HG03280 (cell line): ENCODE measurements around the gene RFTN1.

Experiments
- ATAC-seq: cut with Tn5 transposase; IDR thresholded peaks from one replicate; pipeline ENCODE4 v1.9.1; 2021; ENCODE audit warnings: mild to moderate bottlenecking, moderate library complexity; ENCODE audit not compliant: unreplicated experiment

RFTN1 gene

DNA sequence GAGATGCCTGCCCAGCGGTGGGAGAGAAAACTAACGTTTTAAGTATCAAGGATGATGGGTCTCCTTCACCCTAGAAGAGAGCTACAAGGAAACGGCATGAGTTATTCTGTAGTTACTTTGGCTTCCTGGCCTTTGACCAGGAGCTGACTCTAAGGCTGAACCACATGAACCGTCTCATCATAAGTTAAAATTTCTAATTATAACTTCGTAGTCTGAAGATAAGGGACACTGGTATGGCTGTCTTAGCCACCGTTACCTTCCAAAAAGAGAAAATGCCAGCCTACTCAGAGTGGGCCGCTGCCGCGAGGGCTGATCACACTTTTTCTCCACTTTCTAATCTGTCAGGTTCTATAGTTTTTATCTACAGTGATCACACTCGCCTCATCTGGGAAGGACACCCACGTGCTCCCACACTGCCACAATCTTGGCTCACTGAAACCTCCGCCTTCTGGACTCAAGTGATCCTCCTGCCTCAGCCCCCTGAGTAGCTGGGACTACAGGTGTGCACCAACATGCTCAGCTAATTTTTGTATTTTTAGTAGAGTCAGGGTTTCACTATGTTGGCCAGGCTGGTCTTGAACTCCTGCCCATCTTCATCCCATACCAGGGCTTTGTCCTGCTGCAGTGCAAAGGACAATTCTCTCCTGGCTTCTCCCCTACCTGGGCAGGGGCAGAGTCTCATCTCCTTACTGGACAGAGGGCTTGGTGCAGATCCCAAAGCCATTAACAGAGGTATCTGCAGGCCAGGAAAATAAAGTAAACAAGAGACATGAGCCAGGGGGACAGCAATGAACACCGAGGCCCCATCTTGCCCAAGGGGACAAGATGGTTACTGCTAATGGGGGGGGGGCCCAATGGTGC lies 73.4 kb downstream of the RFTN1 start:
- ATAC-seq, result no peak

DNA sequence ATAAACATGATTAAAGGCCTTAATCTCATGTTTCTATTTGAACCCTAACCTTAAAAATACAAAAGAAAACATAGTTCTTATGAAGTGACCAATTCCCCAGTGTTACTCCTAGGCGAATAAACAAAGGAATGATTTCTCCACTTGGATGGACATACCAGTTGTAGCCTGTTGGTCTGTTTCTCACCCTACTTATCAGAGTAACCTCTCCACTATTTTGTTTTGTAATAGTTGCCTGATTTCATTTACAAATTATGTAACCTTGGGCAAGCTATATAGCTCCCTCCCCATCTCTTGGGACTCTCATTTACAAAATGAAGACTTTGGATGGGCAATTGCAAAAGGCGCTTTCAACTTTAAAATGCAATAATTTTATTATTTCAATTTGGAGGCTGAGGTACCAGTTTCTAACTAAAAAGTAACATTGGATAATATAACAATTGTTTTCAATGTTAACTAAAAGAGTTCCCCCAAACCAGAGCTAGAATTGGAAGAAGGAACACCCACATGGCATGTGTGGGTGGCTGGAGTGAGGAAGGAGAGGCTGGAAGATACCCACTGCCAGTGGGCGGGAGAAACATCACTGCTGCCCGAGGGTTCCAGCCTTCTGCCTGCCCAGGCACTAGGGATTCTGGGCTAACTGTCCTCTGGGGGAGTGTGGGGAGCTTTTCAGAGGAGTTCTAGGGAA lies 74.2 kb downstream of the RFTN1 start:
- no peak for ATAC-seq

DNA sequence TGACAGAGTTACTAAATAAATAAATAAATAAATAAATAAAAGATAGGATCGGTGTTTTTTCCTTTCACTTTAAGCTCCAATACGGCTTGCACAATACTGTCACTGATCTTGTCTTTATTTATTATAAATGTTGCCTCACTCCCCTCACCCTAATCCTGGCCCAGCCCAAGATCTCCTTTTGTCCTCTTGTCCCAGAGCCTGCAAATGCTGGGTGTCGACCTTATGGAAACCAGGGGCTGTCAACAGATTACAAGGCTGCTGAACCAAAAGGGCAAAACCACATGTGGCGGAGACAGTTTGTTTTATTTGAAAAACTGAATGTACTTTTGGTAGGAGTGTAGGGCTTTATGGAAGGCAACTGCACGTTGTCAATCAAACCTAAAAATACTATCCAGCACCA lies 75.9 kb downstream of the RFTN1 start:
- ATAC-seq, result no peak

- peak; percentile 83 for ATAC-seq
Observed at GRCh38 chr3:16433701-16434151, 79.8 kb downstream of the RFTN1 start.

GRCh38 chr3:16432714-16433113 lies 80.8 kb downstream of the RFTN1 start:
- peak; percentile 34 for ATAC-seq

DNA sequence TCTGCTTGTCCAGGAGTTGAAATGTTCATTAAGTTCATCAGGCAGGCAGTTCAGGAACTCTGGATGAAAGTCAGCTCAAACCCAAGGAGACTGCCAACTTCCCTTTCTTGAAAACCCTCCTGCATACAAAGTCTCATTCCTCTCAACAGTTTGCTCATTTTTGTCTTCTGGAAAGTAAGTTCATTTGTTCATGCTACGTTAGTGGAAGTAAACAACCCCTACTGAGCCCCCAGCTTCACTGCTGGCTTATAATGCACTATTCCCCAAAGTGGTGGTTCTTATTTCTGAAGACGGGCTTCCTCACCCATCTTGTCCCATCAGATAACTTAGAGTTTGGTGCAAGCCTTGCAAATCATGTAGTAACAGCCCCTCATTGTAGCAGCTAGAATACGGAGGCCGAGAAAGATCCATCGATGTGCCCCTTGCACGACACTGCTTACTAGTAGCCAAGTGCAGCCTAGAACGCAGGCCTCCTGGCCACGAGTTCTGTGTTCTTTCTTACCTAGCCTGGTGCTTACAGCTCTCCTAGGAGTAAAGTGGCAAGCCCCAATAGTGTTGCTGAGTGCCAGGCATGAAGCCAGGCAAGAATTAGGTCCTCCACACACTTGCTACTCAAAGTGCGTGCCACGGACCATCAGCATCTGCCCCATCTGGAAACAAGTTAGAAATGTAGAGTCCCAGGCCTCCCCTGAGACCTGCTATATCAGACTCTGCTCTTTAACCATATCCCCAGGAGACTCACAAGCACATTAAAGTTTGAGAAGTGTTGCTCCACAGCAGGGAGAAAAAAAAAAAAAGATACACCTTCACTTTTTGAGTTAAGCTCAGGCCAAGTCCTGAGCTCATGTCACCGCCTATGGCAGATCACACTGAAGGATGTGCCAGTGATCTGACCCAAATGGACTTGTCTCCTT lies 82.5 kb downstream of the RFTN1 start:
- ATAC-seq, result peak; percentile 35

DNA sequence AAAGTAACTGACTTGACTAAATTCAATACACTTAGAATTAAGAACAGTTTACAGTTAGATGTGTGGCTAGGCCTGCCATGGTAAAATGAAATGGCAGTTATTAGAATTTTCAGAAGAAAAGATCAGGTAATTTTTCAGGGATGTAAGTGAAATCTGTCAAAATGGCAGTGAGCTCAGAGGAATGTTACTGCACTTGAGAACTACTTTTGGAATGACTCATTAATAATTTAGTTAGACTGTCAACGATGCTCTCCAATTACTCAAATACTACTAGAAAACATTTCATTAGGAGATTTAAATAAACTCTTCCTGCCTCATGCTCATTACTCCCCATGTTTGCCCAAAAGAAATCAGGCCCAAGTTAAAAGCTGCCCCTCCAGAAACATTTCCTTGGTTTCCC lies 84.4 kb downstream of the RFTN1 start:
- no peak for ATAC-seq

DNA sequence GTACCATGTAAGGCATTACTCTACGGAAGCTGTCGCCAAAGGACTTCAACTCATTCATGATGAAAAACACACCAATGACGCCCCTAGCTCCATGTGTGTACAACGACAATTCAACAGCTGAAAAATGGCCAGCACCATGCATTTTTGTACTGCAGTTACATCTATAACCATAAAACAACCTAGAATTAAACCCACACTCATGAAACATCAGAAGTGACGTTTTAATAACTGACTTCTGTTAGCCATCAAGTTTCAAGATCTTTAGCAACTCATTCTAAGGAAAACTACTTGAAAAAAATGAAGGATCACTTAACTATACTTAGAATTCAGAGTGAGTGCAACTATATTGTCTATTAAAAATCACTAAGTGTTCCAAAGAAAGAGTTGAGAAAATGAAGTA lies 84.9 kb downstream of the RFTN1 start:
- ATAC-seq, result no peak

DNA sequence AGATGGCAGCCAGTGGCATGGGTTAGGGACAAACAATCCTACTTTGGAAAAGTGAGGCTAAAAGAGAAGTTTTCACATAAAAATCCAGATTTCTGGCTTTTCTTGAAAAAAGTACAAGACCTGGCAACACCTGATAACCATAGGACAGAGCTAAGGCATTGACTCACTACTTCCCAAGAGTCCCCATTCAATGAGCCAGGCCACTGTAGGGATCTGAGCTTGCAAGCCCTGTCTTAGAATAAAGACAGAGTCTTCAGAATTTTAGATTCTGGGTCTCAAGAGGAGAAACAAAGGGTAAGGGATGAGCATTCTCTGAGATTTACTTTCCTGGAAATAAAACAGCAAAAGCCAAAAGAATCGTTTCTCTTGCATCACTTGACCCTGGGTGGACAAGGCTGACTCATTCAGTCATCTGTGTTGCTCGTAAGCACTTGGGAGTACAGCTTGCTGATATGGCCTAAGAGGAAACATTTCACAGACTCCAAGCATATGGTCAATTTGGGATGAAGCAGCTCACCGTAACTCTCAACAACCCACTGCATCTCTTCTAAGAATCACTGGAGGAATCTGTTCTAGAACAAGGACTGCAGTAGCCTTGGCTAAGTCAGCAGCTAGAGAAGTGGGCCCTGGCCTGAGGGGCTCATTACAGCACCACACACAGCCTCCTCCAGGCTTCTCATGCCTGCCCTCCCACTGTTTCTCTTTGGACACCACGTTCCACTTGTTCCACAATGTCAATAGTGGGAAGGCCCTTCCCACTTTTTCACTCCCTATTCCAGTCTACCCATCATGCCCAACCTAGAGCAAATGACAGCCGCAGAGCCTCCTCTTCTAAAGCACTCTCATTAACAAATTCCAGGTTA lies 86.2 kb downstream of the RFTN1 start:
- ATAC-seq, result no peak

DNA sequence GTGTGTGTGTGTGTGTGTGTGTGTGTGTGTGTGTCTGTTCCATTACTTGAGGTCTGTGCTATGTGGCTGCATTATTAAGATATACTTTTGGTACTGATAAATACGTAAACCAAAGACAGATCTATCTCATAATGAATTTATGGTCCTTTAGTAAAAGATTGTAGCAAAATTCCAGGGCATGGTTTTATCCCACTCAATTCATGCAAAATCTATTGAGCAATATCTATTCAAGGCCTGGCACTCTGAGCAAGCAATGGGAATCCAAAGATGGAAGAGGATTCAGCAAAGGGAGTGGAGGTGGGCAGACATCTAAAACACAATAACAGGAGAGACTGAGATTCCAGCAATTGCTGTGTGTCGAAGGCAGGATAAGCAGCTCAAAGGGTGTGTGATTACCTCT lies 86.8 kb downstream of the RFTN1 start:
- ATAC-seq, result no peak

GRCh38 chr3:16426029-16426400 lies 87.5 kb downstream of the RFTN1 start:
- ATAC-seq, result no peak

GRCh38 chr3:16425398-16426028 lies 88.0 kb downstream of the RFTN1 start:
- no peak for ATAC-seq

DNA sequence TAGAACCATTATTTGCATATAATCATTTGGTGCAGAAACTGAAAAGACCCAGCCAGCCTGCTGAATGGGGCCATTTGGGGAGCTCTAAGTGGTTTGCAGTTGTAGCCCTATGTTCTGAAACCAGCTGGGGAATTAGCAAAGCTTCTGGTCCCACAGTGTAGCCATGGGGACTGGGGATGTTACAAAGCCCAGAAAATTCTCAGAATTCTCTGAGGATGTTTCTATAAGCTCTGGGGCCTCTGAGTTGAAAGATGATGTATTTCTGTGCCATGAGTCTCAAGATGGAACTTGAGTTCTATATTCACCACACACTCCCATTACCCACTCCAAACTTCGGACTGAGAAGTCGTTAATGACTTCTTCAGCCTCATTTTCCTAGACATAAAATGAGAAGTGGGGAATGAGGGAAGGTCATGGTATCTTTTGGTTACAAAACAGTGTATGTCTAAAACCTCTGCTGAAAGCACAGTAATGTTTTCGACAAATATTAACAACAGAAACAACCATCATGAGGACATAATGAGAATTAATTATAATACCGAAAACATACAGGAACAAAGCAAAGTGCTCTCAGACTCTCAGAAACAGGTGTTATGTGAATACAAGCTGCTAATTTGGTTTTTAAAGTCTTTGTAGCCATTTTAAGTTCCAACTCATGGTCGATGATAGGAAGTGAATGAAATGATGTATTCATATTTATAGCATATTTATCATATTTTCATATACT lies 89.4 kb downstream of the RFTN1 start:
- ATAC-seq, result peak; percentile 88

DNA sequence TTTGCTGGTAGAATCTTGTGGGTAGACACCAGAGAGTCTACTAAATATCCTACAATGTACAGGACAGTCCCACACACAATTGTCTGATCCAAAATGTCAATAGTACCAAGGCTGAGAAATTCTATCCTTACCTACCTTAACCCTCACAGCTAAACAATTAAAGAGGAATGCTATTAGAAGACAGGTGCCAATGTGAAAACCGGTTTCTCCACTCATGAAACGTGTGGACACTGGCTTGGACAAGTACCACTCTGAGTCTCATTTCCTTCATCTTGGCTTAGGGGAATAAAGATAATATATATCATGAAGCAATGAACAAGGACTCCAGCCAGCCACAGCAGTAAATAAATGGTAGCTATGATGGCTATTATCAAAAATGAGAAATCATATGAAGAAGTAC lies 90.2 kb downstream of the RFTN1 start:
- no peak for ATAC-seq

DNA sequence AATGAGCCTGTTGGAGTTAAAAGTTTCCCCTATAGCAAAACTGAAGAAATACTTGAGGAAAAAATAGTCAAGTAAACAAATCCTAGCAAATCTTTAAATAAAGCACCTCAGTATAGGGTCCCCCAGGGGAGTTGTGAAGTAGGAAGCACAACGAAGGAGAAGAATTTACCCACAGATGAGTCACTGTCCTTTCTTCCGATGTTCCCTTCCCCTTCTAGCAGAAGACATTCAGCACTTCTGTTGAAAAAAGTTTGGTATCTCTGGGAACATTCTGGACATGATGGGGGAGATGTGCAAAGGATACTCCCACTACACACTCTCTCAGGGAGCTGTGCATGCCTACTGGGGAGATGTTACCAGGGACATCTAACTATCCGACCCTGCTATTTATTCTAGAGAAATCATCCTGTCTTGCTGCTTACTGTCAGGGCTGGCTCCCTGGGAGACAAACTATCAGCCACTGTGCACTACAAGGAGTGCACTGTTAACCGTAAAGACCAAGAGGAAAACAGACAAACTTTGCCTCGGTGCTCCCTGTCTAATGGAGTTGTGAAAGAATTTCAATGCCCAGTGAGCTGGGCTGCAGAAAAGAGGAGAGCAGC lies 93.8 kb downstream of the RFTN1 start:
- ATAC-seq, result no peak

DNA sequence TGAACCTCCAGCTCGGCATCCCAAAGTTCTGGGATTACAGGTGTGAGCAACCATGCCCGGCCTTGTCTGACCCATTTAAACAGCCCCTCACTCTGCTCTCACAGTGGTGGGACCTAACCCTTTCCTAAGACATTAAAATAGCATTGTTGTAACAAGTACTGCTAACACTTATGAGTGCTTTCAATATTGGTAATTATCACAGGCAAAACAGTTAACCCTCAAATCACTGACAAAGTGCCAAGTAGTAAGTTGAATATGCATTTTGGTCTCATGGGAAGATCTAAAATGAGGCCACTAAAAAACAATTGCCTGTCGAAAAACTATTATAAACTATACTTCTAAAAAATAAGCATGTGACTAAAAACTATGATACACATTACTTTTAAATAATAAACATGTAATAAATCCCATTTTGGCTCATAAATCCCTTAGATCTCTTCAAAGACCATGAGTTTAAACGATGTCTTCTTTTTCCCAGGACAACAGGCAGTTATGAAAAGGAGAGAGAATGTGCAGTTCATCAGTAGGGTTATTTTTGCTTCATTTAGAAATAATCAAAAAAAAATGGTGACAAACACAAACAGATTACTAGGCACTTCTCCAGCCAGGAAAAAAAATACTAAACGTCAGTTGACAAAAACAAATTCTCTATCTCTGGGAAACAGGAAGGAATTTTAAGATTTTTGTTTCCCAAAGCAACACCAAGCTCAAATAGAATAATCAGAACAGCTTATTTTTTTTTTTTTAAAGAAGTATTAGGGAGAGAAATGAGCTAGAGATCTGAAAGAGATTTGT lies 95.4 kb downstream of the RFTN1 start:
- ATAC-seq, result no peak

GRCh38 chr3:16415911-16416476 lies 97.5 kb downstream of the RFTN1 start:
- no peak for ATAC-seq

DNA sequence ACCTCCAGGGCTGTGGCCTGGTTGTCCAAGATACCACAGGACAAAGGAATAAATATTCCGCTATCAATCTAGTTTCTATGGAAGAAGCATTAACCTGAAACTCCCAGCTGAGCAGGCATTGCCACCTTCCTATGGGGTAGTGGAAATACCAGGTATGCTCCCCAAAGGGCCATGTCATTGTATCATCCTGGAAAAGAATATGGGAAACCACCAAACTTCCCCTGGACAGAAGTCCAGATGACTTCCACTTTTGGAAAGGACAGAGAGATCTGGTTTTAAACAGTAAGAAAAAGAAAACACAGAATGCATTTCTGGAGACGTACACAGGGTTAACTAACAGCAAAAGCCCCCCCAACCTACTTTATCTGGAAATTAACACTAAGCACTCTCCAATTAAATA lies 100.2 kb downstream of the RFTN1 start:
- ATAC-seq, result no peak
